ENCODE data around the gene OBP2B.
"Not testable (repeated sequence)": the region's sequence is repeated elsewhere in the genome, so short reads cannot be mapped to it uniquely, and the experiment has no call there.

DNA sequence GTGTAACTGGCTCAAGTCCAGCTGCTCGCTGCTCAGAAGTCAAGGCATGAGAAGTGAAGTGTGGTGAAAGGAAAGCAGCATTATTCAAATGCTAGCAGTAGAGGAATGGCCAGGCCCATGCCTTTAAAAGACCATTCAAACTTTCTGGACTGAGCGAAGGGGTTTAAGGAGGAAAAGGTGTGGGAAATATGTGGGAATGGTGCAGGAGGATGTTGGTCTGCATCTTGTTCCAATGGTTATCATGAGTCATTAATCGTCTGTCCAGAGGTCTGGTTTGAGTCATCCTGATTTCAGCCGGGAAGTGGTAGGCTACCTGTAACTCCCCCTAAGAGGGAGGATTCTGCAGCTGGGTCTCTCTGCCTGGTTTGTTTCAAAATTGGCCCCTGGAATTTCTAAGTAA lies 5.2 kb upstream of the OBP2B start:
- TF ChIP-seq POLR2AphosphoS5 (IDR thresholded peaks at IDR 0.05; ENCODE audit: low read depth); SPI1 (IDR thresholded peaks at IDR 0.05; ENCODE audit: borderline replicate concordance, low read depth): not testable (repeated sequence)
- TF ChIP-seq, protein P1, sequence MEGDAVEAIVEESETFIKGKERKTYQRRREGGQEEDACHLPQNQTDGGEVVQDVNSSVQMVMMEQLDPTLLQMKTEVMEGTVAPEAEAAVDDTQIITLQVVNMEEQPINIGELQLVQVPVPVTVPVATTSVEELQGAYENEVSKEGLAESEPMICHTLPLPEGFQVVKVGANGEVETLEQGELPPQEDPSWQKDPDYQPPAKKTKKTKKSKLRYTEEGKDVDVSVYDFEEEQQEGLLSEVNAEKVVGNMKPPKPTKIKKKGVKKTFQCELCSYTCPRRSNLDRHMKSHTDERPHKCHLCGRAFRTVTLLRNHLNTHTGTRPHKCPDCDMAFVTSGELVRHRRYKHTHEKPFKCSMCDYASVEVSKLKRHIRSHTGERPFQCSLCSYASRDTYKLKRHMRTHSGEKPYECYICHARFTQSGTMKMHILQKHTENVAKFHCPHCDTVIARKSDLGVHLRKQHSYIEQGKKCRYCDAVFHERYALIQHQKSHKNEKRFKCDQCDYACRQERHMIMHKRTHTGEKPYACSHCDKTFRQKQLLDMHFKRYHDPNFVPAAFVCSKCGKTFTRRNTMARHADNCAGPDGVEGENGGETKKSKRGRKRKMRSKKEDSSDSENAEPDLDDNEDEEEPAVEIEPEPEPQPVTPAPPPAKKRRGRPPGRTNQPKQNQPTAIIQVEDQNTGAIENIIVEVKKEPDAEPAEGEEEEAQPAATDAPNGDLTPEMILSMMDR (IDR thresholded peaks at IDR 0.05; ENCODE audit: insufficient read depth, low read length), result not testable (repeated sequence)
- TF ChIP-seq, protein P2, sequence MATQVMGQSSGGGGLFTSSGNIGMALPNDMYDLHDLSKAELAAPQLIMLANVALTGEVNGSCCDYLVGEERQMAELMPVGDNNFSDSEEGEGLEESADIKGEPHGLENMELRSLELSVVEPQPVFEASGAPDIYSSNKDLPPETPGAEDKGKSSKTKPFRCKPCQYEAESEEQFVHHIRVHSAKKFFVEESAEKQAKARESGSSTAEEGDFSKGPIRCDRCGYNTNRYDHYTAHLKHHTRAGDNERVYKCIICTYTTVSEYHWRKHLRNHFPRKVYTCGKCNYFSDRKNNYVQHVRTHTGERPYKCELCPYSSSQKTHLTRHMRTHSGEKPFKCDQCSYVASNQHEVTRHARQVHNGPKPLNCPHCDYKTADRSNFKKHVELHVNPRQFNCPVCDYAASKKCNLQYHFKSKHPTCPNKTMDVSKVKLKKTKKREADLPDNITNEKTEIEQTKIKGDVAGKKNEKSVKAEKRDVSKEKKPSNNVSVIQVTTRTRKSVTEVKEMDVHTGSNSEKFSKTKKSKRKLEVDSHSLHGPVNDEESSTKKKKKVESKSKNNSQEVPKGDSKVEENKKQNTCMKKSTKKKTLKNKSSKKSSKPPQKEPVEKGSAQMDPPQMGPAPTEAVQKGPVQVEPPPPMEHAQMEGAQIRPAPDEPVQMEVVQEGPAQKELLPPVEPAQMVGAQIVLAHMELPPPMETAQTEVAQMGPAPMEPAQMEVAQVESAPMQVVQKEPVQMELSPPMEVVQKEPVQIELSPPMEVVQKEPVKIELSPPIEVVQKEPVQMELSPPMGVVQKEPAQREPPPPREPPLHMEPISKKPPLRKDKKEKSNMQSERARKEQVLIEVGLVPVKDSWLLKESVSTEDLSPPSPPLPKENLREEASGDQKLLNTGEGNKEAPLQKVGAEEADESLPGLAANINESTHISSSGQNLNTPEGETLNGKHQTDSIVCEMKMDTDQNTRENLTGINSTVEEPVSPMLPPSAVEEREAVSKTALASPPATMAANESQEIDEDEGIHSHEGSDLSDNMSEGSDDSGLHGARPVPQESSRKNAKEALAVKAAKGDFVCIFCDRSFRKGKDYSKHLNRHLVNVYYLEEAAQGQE (IDR thresholded peaks at IDR 0.05; ENCODE audit: insufficient replicate concordance, low read depth), result not testable (repeated sequence)

Measured in HL-60 (cell line).